Keratinocyte (primary cell): ENCODE results near the gene GPC5. TPM values are rescaled to one million over a fixed set of nuclear protein-coding genes. Genes with fewer than 3 reads are reported as not detected.

Experiments used
- DNase-seq: peaks from one replicate; pipeline ENCODE4 v3.0.0-alpha.2; 2011; ENCODE audit warnings: low read depth, missing footprints, low spot score
- FAIRE-seq: peaks from 2 replicates; lab custom pipeline; 2011; peaks lifted over from hg19 to GRCh38; lab: Jason Lieb, UNC
- H2AFZ ChIP-seq: 2 replicates; pipeline ENCODE4 v1.6.0; 2012; ENCODE audit warnings: low read length, control low read depth, inconsistent platforms; ENCODE audit not compliant: control insufficient read depth
- H3K27ac ChIP-seq: 2 replicates; pipeline ENCODE4 v1.5.1; 2011; ENCODE audit warnings: low read length; ENCODE audit not compliant: control insufficient read depth, insufficient read depth
- H3K27me3 ChIP-seq: 3 replicates; pipeline ENCODE4 v1.6.0; 2011; ENCODE audit warnings: low read length; ENCODE audit not compliant: control insufficient read depth, insufficient read depth; ENCODE audit errors: extremely low read depth
- H3K36me3 ChIP-seq, 2 experiments: 2 replicates in 1 of 2; 3 replicates in 1 of 2; pipeline ENCODE4 v1.5.1; 2011; ENCODE audit warnings: low read length in 2 of 2, mild to moderate bottlenecking in 1 of 2; ENCODE audit not compliant: control insufficient read depth in 2 of 2, insufficient read depth in 2 of 2; ENCODE audit errors: extremely low read depth in 1 of 2
- H3K4me1 ChIP-seq: 3 replicates; pipeline ENCODE4 v1.5.1; 2011; ENCODE audit warnings: low read length; ENCODE audit not compliant: control insufficient read depth, insufficient read depth; ENCODE audit errors: extremely low read depth
- H3K4me2 ChIP-seq: 3 replicates; pipeline ENCODE4 v1.6.0; 2011; ENCODE audit warnings: low read depth, low read length; ENCODE audit not compliant: control insufficient read depth, insufficient read depth; ENCODE audit errors: extremely low read depth
- H3K4me3 ChIP-seq, 3 experiments: fragments of 200-600 bp in 1 of 3; sonication (generic) in 1 of 3; 2 replicates in 2 of 3; 3 replicates in 1 of 3; pipeline ENCODE4 v1.5.1; 2011 to 2016; ENCODE audit warnings: low read length in 3 of 3, mild to moderate bottlenecking in 3 of 3, control low read depth in 2 of 3, inconsistent platforms in 1 of 3, low read depth in 1 of 3, mixed read lengths in 1 of 3, mixed run types in 1 of 3, moderate library complexity in 1 of 3; ENCODE audit not compliant: control insufficient read depth in 2 of 3, insufficient read depth in 2 of 3; ENCODE audit errors: extremely low read depth in 1 of 3
- H3K79me2 ChIP-seq: 2 replicates; pipeline ENCODE4 v1.6.0; 2012; ENCODE audit warnings: low read length; ENCODE audit not compliant: control insufficient read depth, insufficient read depth
- H3K9ac ChIP-seq: 3 replicates; pipeline ENCODE4 v1.6.0; 2011; ENCODE audit warnings: low read length; ENCODE audit not compliant: control insufficient read depth, insufficient read depth; ENCODE audit errors: extremely low read depth
- H3K9me1 ChIP-seq: 3 replicates; pipeline ENCODE4 v1.6.0; 2011; ENCODE audit warnings: low read length; ENCODE audit not compliant: control insufficient read depth, insufficient read depth; ENCODE audit errors: extremely low read depth
- H3K9me3 ChIP-seq: 2 replicates; pipeline ENCODE4 v1.5.1; 2012; ENCODE audit warnings: low read depth, low read length; ENCODE audit not compliant: control insufficient read depth
- H4K20me1 ChIP-seq: 3 replicates; pipeline ENCODE4 v1.6.0; 2011; ENCODE audit warnings: low read length; ENCODE audit not compliant: control insufficient read depth, insufficient read depth; ENCODE audit errors: extremely low read depth
- CTCF ChIP-seq, 3 experiments: IDR thresholded peaks in 1 of 3; conservative IDR thresholded peaks in 1 of 3; optimal IDR thresholded peaks in 1 of 3; 2 replicates in 2 of 3; 3 replicates in 1 of 3; pipeline versions ENCODE3 to v1.5.1; 2011; ENCODE audit warnings: low read length in 3 of 3, mild to moderate bottlenecking in 3 of 3, moderate library complexity in 2 of 3, control low read depth in 1 of 3, inconsistent platforms in 1 of 3; ENCODE audit not compliant: insufficient read depth in 2 of 3; ENCODE audit errors: extremely low read depth in 1 of 3
- EZH2 ChIP-seq: IDR thresholded peaks from one replicate; pipeline ENCODE4 v1.6.1; 2012; ENCODE audit warnings: inconsistent platforms, mild to moderate bottlenecking, low read length, moderate library complexity
- dilution Hi-C: fragments of 300-500 bp; cut with MboI; formaldehyde crosslinking; loops from one replicate; pipeline ENCODE4 v1.7.0; 2020; ENCODE audit warnings: low sequenced_read_pairs; ENCODE audit not compliant: extremely low pct_ligation_motif_present
- polyA plus RNA-seq, 5 experiments: library from polyadenylated mRNA; depleted of rRNA in 3 of 5; stranded (reverse) in 3 of 5; stranded (forward) in 1 of 5; unstranded in 1 of 5; fragments of >200 nt; gene quantifications; 1 replicate in 1 of 5; 2 replicates in 3 of 5; 3 replicates in 1 of 5; pipeline versions ENCODE4 v1.2.1 to v1.2.3, GENCODE V29; 2011 to 2012; ENCODE audit warnings: missing spikeins in 2 of 5, low read depth in 1 of 5, low replicate concordance in 1 of 5

The GPC5 gene
- polyA plus RNA-seq, 1 donor (not counting 4 experiments of a cell fraction or from before 2014, with no cell fraction given): 0.10 TPM

GRCh38 chr13:92734068-92734467, 1335.6 kb downstream of the GPC5 start:
- Histone ChIP-seq H3K79me2 (no peaks in the 10 kb centered on the region), H3K9ac (no peak overlapping the region), H4K20me1 (no peaks in the 10 kb centered on the region), H3K27ac (no peak overlapping the region), H2AFZ (no peak overlapping the region), H3K9me3 (no peaks in the 10 kb centered on the region), H3K9me1 (no peaks in the 10 kb centered on the region), H3K4me2 (no peak overlapping the region), H3K4me1 (no peaks in the 10 kb centered on the region), H3K4me3 (no peak overlapping the region), H3K27me3 (no peaks in the 10 kb centered on the region), H3K36me3 (no peaks in the 10 kb centered on the region)
- TF ChIP-seq EZH2: no peak
- no peak for TF ChIP-seq CTCF (optimal IDR thresholded peaks at IDR 0.05 in 1 of 3, IDR thresholded peaks at IDR 0.05 in 1 of 3, conservative IDR thresholded peaks at IDR 0.05 in 1 of 3; ENCODE audit: extremely low read depth in 1 of 3, insufficient read depth in 2 of 3, low read length in 3 of 3)
- FAIRE-seq: no peak
- no peak for DNase-seq
- dilution Hi-C loops: no loop called here

GRCh38 chr13:92734545-92734944, 1336.1 kb downstream of the GPC5 start:
- no peaks in the 10 kb centered on the region for H3K9me1 ChIP-seq
- H3K27me3 ChIP-seq: no peaks in the 10 kb centered on the region
- no peak for TF ChIP-seq CTCF (optimal IDR thresholded peaks at IDR 0.05 in 1 of 3, IDR thresholded peaks at IDR 0.05 in 1 of 3, conservative IDR thresholded peaks at IDR 0.05 in 1 of 3; ENCODE audit: extremely low read depth in 1 of 3, insufficient read depth in 2 of 3, low read length in 3 of 3)
- no peak for TF ChIP-seq EZH2
- H2AFZ ChIP-seq: no peak overlapping the region
- no peaks in the 10 kb centered on the region for H4K20me1 ChIP-seq
- H3K36me3 ChIP-seq: no peaks in the 10 kb centered on the region
- H3K9ac ChIP-seq: no peak overlapping the region
- H3K4me3 ChIP-seq: no peak overlapping the region
- no peak for DNase-seq
- no peaks in the 10 kb centered on the region for H3K9me3 ChIP-seq
- no peak for FAIRE-seq
- H3K4me1 ChIP-seq: no peaks in the 10 kb centered on the region
- no peak overlapping the region for H3K27ac ChIP-seq
- no peak overlapping the region for H3K4me2 ChIP-seq
- dilution Hi-C loops: no loop called here
- H3K79me2 ChIP-seq: no peaks in the 10 kb centered on the region
